Measurements from ENCODE around the gene CTPS1.

DNA sequence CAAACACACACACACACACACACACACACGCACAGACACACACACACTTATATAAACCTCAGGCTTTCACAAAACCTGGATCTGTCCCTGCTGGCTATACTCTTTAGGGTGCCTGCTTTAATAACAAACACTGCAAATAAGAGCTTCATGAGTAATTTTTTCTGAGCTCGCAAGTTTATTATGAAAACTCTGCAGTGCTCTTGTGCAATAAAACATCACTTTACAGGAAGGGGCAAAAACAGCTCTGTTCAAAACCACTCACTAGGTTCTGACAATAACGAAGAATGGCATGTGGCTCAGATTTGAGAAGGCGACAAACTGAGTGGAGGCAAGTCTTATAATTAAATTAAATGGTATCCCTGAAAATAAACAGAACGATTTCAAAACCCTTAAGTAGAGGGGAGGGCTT lies 42.6 kb upstream of the CTPS1 start:
- no peak for TF ChIP-seq TAF1 (IDR thresholded peaks at IDR 0.05; ENCODE audit: low read depth)
- TF ChIP-seq, protein P1, sequence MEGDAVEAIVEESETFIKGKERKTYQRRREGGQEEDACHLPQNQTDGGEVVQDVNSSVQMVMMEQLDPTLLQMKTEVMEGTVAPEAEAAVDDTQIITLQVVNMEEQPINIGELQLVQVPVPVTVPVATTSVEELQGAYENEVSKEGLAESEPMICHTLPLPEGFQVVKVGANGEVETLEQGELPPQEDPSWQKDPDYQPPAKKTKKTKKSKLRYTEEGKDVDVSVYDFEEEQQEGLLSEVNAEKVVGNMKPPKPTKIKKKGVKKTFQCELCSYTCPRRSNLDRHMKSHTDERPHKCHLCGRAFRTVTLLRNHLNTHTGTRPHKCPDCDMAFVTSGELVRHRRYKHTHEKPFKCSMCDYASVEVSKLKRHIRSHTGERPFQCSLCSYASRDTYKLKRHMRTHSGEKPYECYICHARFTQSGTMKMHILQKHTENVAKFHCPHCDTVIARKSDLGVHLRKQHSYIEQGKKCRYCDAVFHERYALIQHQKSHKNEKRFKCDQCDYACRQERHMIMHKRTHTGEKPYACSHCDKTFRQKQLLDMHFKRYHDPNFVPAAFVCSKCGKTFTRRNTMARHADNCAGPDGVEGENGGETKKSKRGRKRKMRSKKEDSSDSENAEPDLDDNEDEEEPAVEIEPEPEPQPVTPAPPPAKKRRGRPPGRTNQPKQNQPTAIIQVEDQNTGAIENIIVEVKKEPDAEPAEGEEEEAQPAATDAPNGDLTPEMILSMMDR (IDR thresholded peaks at IDR 0.05; ENCODE audit: poor library complexity, severe bottlenecking) = no peak
- TF ChIP-seq POLR2AphosphoS5 (IDR thresholded peaks at IDR 0.05) = no peak
- no peak for TF ChIP-seq EZH2 (IDR thresholded peaks at IDR 0.05; ENCODE audit: borderline replicate concordance, insufficient read depth, low read length, poor library complexity, severe bottlenecking)
- no peak for TF ChIP-seq SMC3 (conservative IDR thresholded peaks at IDR 0.05; ENCODE audit: poor library complexity)
- TF ChIP-seq, protein P2, sequence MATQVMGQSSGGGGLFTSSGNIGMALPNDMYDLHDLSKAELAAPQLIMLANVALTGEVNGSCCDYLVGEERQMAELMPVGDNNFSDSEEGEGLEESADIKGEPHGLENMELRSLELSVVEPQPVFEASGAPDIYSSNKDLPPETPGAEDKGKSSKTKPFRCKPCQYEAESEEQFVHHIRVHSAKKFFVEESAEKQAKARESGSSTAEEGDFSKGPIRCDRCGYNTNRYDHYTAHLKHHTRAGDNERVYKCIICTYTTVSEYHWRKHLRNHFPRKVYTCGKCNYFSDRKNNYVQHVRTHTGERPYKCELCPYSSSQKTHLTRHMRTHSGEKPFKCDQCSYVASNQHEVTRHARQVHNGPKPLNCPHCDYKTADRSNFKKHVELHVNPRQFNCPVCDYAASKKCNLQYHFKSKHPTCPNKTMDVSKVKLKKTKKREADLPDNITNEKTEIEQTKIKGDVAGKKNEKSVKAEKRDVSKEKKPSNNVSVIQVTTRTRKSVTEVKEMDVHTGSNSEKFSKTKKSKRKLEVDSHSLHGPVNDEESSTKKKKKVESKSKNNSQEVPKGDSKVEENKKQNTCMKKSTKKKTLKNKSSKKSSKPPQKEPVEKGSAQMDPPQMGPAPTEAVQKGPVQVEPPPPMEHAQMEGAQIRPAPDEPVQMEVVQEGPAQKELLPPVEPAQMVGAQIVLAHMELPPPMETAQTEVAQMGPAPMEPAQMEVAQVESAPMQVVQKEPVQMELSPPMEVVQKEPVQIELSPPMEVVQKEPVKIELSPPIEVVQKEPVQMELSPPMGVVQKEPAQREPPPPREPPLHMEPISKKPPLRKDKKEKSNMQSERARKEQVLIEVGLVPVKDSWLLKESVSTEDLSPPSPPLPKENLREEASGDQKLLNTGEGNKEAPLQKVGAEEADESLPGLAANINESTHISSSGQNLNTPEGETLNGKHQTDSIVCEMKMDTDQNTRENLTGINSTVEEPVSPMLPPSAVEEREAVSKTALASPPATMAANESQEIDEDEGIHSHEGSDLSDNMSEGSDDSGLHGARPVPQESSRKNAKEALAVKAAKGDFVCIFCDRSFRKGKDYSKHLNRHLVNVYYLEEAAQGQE (IDR thresholded peaks at IDR 0.05; ENCODE audit: borderline replicate concordance) = no peak
